Measurements from ENCODE around the gene VAT1L.

Gene VAT1L

DNA sequence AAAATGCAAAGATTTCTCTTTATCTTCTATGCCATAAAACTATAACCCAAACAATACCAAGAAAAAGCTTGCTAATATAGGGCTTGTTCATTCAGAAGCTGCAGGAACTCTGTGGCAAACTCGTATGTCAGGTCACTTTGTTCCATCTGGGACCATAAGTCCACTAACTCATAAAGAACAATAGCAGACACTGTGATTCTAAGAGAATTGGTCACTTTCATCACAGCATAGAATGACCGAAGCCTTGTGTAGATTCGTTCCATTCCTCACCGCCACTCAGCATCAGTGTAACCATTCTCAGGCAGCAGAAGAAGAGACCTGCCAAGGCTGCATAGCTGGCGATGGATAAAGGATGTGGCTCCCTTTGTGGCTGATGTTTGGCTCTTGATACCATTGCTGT is 30.3 kb upstream of the VAT1L start:
- Histone ChIP-seq H3K14ac (ENCODE audit: low read length) (no peak overlapping the region), H3K36me3 (replicated peaks in 1 of 2; ENCODE audit: control insufficient read depth in 2 of 2, insufficient read depth in 2 of 2, low read length in 2 of 2) (no peaks in the 10 kb centered on the region), H3K4me2 (ENCODE audit: insufficient read depth, low read length, poor library complexity, severe bottlenecking) (no peak overlapping the region), H2BK15ac (ENCODE audit: low read length) (no peak overlapping the region), H4K8ac (ENCODE audit: low read depth, low read length) (no peak overlapping the region), H2AFZ (ENCODE audit: low read length) (no peak overlapping the region), H3K27me3 (ENCODE audit: control insufficient read depth in 3 of 3, insufficient read depth in 3 of 3, low read depth in 1 of 3, low read length in 3 of 3) (no peaks in the 10 kb centered on the region), H3K9ac (ENCODE audit: low read depth, low read length, poor library complexity) (no peak overlapping the region), H3K27ac (replicated peaks; ENCODE audit: low read length) (no peak overlapping the region), H3K79me1 (ENCODE audit: low read depth, low read length) (no peaks in the 10 kb centered on the region), H2BK12ac (ENCODE audit: low read length) (no peak overlapping the region), H4K91ac (ENCODE audit: low read depth, low read length, poor library complexity) (no peak overlapping the region), H3K4ac (ENCODE audit: low read length) (no peak overlapping the region), H2BK5ac (ENCODE audit: low read length) (no peak overlapping the region), H3K4me3 (ENCODE audit: low read length in 2 of 2) (no peak overlapping the region), H3K9me3 (replicated peaks in 1 of 2; ENCODE audit: control insufficient read depth in 2 of 2, insufficient read depth in 1 of 2, low read depth in 1 of 2, low read length in 2 of 2) (no peaks in the 10 kb centered on the region), H3K18ac (ENCODE audit: low read length) (no peak overlapping the region), H3K4me1 (ENCODE audit: control insufficient read depth in 2 of 2, insufficient read depth in 1 of 2, low read depth in 1 of 2, low read length in 2 of 2) (no peaks in the 10 kb centered on the region), H2BK120ac (ENCODE audit: low read depth, low read length) (no peak overlapping the region), H2AK5ac (ENCODE audit: low read depth, low read length) (no peak overlapping the region), H3K23ac (ENCODE audit: low read depth, low read length, poor library complexity) (no peak overlapping the region)
- no peak for DNase-seq (ENCODE audit: low spot score)
- WGBS, 2 donors (ENCODE audit: extremely low coverage in 2 of 2, insufficient read length in 2 of 2, insufficient replicate concordance in 1 of 2) = no CpG with 5 or more reads among the region's 5 CpGs

GRCh38 chr16:77758508-77758907 is 29.9 kb upstream of the VAT1L start:
- Histone ChIP-seq H4K8ac (ENCODE audit: low read depth, low read length) (no peak overlapping the region), H2BK120ac (ENCODE audit: low read depth, low read length) (no peak overlapping the region), H3K27ac (replicated peaks; ENCODE audit: low read length) (no peak overlapping the region), H3K23ac (ENCODE audit: low read depth, low read length, poor library complexity) (no peak overlapping the region), H4K91ac (ENCODE audit: low read depth, low read length, poor library complexity) (no peak overlapping the region), H2BK12ac (ENCODE audit: low read length) (no peak overlapping the region), H2BK15ac (ENCODE audit: low read length) (no peak overlapping the region), H3K4ac (ENCODE audit: low read length) (no peak overlapping the region), H3K9ac (ENCODE audit: low read depth, low read length, poor library complexity) (no peak overlapping the region), H3K27me3 (ENCODE audit: control insufficient read depth in 3 of 3, insufficient read depth in 3 of 3, low read depth in 1 of 3, low read length in 3 of 3) (no peaks in the 10 kb centered on the region), H3K18ac (ENCODE audit: low read length) (no peak overlapping the region), H2AFZ (ENCODE audit: low read length) (no peak overlapping the region), H3K9me3 (replicated peaks in 1 of 2; ENCODE audit: control insufficient read depth in 2 of 2, insufficient read depth in 1 of 2, low read depth in 1 of 2, low read length in 2 of 2) (no peaks in the 10 kb centered on the region), H3K14ac (ENCODE audit: low read length) (no peak overlapping the region), H3K36me3 (replicated peaks in 1 of 2; ENCODE audit: control insufficient read depth in 2 of 2, insufficient read depth in 2 of 2, low read length in 2 of 2) (no peaks in the 10 kb centered on the region), H2BK5ac (ENCODE audit: low read length) (no peak overlapping the region), H2AK5ac (ENCODE audit: low read depth, low read length) (no peak overlapping the region), H3K79me1 (ENCODE audit: low read depth, low read length) (no peaks in the 10 kb centered on the region), H3K4me3 (ENCODE audit: low read length in 2 of 2) (no peak overlapping the region), H3K4me1 (ENCODE audit: control insufficient read depth in 2 of 2, insufficient read depth in 1 of 2, low read depth in 1 of 2, low read length in 2 of 2) (no peaks in the 10 kb centered on the region), H3K4me2 (ENCODE audit: insufficient read depth, low read length, poor library complexity, severe bottlenecking) (no peak overlapping the region)
- no peak for DNase-seq (ENCODE audit: low spot score)
- WGBS, 2 donors (ENCODE audit: extremely low coverage in 2 of 2, insufficient read length in 2 of 2, insufficient replicate concordance in 1 of 2) = no CpG with 5 or more reads among the region's 2 CpGs

DNA sequence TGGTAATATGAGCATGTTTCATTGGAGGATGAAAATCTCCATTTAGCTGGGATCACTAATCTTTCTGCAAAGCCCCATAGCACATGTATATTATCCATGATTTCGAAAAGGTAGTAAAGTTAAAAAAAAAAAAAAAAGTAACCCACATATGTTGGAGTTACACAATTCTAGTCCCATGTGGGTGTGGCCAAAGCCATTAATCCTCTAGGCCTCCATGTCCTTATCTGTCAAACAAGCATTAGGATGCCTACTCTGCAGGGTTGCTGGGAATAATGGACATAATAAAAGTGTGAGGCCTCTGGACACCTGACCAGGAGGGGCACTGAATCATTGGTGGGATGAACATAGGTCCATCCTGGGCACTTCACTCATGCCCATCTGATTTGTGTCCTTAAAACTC is 29.2 kb upstream of the VAT1L start:
- H2BK15ac ChIP-seq (ENCODE audit: low read length) = no peak overlapping the region
- H4K8ac ChIP-seq (ENCODE audit: low read depth, low read length) = no peak overlapping the region
- H3K4me2 ChIP-seq (ENCODE audit: insufficient read depth, low read length, poor library complexity, severe bottlenecking) = no peak overlapping the region
- H3K4ac ChIP-seq (ENCODE audit: low read length) = no peak overlapping the region
- H3K18ac ChIP-seq (ENCODE audit: low read length) = no peak overlapping the region
- no peak overlapping the region for H2BK120ac ChIP-seq (ENCODE audit: low read depth, low read length)
- no CpG with 5 or more reads among the region's 1 CpG for WGBS, 2 donors (ENCODE audit: extremely low coverage in 2 of 2, insufficient read length in 2 of 2, insufficient replicate concordance in 1 of 2)
- H3K4me3 ChIP-seq (ENCODE audit: low read length in 2 of 2) = no peak overlapping the region
- H4K91ac ChIP-seq (ENCODE audit: low read depth, low read length, poor library complexity) = no peak overlapping the region
- peaks cover 0 to 2% of the 10 kb centered on the region in 2 donors for H3K9me3 ChIP-seq (replicated peaks in 1 of 2; ENCODE audit: control insufficient read depth in 2 of 2, insufficient read depth in 1 of 2, low read depth in 1 of 2, low read length in 2 of 2)
- H3K27me3 ChIP-seq (ENCODE audit: control insufficient read depth in 3 of 3, insufficient read depth in 3 of 3, low read depth in 1 of 3, low read length in 3 of 3) = no peaks in the 10 kb centered on the region
- H3K9ac ChIP-seq (ENCODE audit: low read depth, low read length, poor library complexity) = no peak overlapping the region
- no peak overlapping the region for H2AK5ac ChIP-seq (ENCODE audit: low read depth, low read length)
- H2BK12ac ChIP-seq (ENCODE audit: low read length) = no peak overlapping the region
- no peak overlapping the region for H3K14ac ChIP-seq (ENCODE audit: low read length)
- H3K36me3 ChIP-seq (replicated peaks in 1 of 2; ENCODE audit: control insufficient read depth in 2 of 2, insufficient read depth in 2 of 2, low read length in 2 of 2) = no peaks in the 10 kb centered on the region
- no peak overlapping the region for H3K27ac ChIP-seq (replicated peaks; ENCODE audit: low read length)
- DNase-seq (ENCODE audit: low spot score) = no peak
- no peak overlapping the region for H2BK5ac ChIP-seq (ENCODE audit: low read length)
- H3K4me1 ChIP-seq (ENCODE audit: control insufficient read depth in 2 of 2, insufficient read depth in 1 of 2, low read depth in 1 of 2, low read length in 2 of 2) = no peaks in the 10 kb centered on the region
- H3K79me1 ChIP-seq (ENCODE audit: low read depth, low read length) = no peaks in the 10 kb centered on the region
- H2AFZ ChIP-seq (ENCODE audit: low read length) = no peak overlapping the region
- no peak overlapping the region for H3K23ac ChIP-seq (ENCODE audit: low read depth, low read length, poor library complexity)

DNA sequence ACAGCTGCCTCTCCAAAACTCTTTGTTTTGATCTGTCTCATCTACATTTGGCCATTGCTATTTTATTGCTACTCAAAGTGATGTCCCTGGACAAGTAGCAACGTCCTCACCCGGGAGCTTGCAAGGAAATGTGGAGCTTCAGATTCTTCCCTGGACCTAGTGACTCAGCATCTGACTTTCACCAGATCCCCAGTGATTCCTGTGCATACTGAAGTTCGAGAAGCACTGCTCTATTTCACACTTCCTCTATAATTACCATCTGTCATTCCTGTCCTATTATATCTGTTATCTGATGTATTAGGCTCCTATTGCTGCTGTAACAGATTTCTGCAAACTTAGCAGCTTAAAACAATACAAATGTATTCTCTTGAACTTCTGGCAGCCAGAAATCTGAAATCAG is 28.5 kb upstream of the VAT1L start:
- Histone ChIP-seq H3K4me2 (ENCODE audit: insufficient read depth, low read length, poor library complexity, severe bottlenecking) (no peak overlapping the region), H3K23ac (ENCODE audit: low read depth, low read length, poor library complexity) (no peak overlapping the region), H3K79me1 (ENCODE audit: low read depth, low read length) (no peaks in the 10 kb centered on the region), H2AK5ac (ENCODE audit: low read depth, low read length) (no peak overlapping the region), H2BK12ac (ENCODE audit: low read length) (no peak overlapping the region), H3K4me3 (ENCODE audit: low read length in 2 of 2) (no peak overlapping the region), H4K91ac (ENCODE audit: low read depth, low read length, poor library complexity) (no peak overlapping the region), H3K9ac (ENCODE audit: low read depth, low read length, poor library complexity) (no peak overlapping the region), H3K18ac (ENCODE audit: low read length) (no peak overlapping the region), H2BK5ac (ENCODE audit: low read length) (no peak overlapping the region), H3K27me3 (ENCODE audit: control insufficient read depth in 3 of 3, insufficient read depth in 3 of 3, low read depth in 1 of 3, low read length in 3 of 3) (no peaks in the 10 kb centered on the region), H2BK120ac (ENCODE audit: low read depth, low read length) (no peak overlapping the region), H2AFZ (ENCODE audit: low read length) (no peak overlapping the region), H3K27ac (replicated peaks; ENCODE audit: low read length) (no peak overlapping the region), H2BK15ac (ENCODE audit: low read length) (no peak overlapping the region), H3K4me1 (ENCODE audit: control insufficient read depth in 2 of 2, insufficient read depth in 1 of 2, low read depth in 1 of 2, low read length in 2 of 2) (no peaks in the 10 kb centered on the region), H3K9me3 (replicated peaks in 1 of 2; ENCODE audit: control insufficient read depth in 2 of 2, insufficient read depth in 1 of 2, low read depth in 1 of 2, low read length in 2 of 2) (peaks cover 0 to 2% of the 10 kb centered on the region in 2 donors), H3K4ac (ENCODE audit: low read length) (no peak overlapping the region), H3K36me3 (replicated peaks in 1 of 2; ENCODE audit: control insufficient read depth in 2 of 2, insufficient read depth in 2 of 2, low read length in 2 of 2) (no peaks in the 10 kb centered on the region), H4K8ac (ENCODE audit: low read depth, low read length) (no peak overlapping the region), H3K14ac (ENCODE audit: low read length) (no peak overlapping the region)
- no peak for DNase-seq (ENCODE audit: low spot score)
- WGBS, 2 donors (ENCODE audit: extremely low coverage in 2 of 2, insufficient read length in 2 of 2, insufficient replicate concordance in 1 of 2) = no CpG with 5 or more reads among the region's 3 CpGs
